DMS79 treated with DMSO at 0.1 percent for 48 hours (cell line): ENCODE data around the gene PRMT5.
"Not testable (repeated sequence)": the region's sequence is repeated elsewhere in the genome, so short reads cannot be mapped to it uniquely, and the experiment has no call there.

Source experiments
- DNase-seq: peaks from one replicate; lab custom pipeline; 2025; lab: John Stamatoyannopoulos, UW

PRMT5 gene

GRCh38 chr14:22929104-22929960 is at the start of gene PRMT5:
TSS of gene PRMT5 (minus strand) at chr14:22929376. CDS start at chr14:22929361, 15 bp downstream.
- DNase-seq: peak; percentile 100

GRCh38 chr14:22978487-22978837 is 49.3 kb upstream of the PRMT5 start:
- no peak for DNase-seq

GRCh38 chr14:22977684-22978486 is 48.7 kb upstream of the PRMT5 start:
- peak; percentile 59 for DNase-seq

GRCh38 chr14:22977434-22977683 is 48.2 kb upstream of the PRMT5 start:
- peak; percentile 30 for DNase-seq

- peak; percentile 82 for DNase-seq
Observed at GRCh38 chr14:22976620-22977433, 47.7 kb upstream of the PRMT5 start.

- no peak for DNase-seq
Observed at GRCh38 chr14:22974530-22975313, 45.5 kb upstream of the PRMT5 start.

GRCh38 chr14:22973217-22974032 is 44.2 kb upstream of the PRMT5 start:
- peak; percentile 66 for DNase-seq

GRCh38 chr14:22972313-22972930 is 43.2 kb upstream of the PRMT5 start:
- no peak for DNase-seq

- DNase-seq: no peak
Observed at GRCh38 chr14:22971152-22971551, 42.0 kb upstream of the PRMT5 start.

- no peak for DNase-seq
Observed at GRCh38 chr14:22966783-22967269, 37.6 kb upstream of the PRMT5 start.

- not testable (repeated sequence) for DNase-seq
Observed at GRCh38 chr14:22965916-22966782, 37.0 kb upstream of the PRMT5 start.

- no peak for DNase-seq
Observed at GRCh38 chr14:22962061-22962676, 33.0 kb upstream of the PRMT5 start.

- peak; percentile 63 for DNase-seq
Observed at GRCh38 chr14:22955702-22956569, 26.8 kb upstream of the PRMT5 start.

GRCh38 chr14:22952418-22952817 is 23.2 kb upstream of the PRMT5 start:
- no peak for DNase-seq

GRCh38 chr14:22951795-22952194 is 22.6 kb upstream of the PRMT5 start:
- DNase-seq: not testable (repeated sequence)

- no peak for DNase-seq
Observed at GRCh38 chr14:22945642-22946041, 16.5 kb upstream of the PRMT5 start.

- DNase-seq: no peak
Observed at GRCh38 chr14:22939684-22940083, 10.5 kb upstream of the PRMT5 start.

GRCh38 chr14:22935156-22935555 is 6.0 kb upstream of the PRMT5 start:
- DNase-seq: no peak
